Activated B cell treated with CpG ODN at 0.5 μM for 24 hours (primary cell): ENCODE results near the gene USF3. TPM values are rescaled to one million over a fixed set of nuclear protein-coding genes. Genes with fewer than 3 reads are reported as not detected.
A peak's percentile ranks its signal among the peaks of the same experiment; 100 is the strongest.

Experiments
- ATAC-seq: fragments of 200-7000 bp; cut with Tn5 transposase; one replicate; pipeline ENCODE4 v1.10.0; 2021; ENCODE audit warnings: low read depth, mild to moderate bottlenecking, moderate library complexity
- CTCF ChIA-PET: fragments of 350-600 bp; sonication (Branson Sonifier 250); formaldehyde crosslinking; loops from one replicate; lab custom pipeline; 2021; ENCODE audit warnings: antibody characterized with exemption; lab: Charles Lee
- POLR2A ChIA-PET: fragments of 350-600 bp; sonication (Branson Sonifier 250); formaldehyde crosslinking; loops from one replicate; lab custom pipeline; 2021; ENCODE audit warnings: antibody characterized with exemption; lab: Charles Lee
- DNase-seq: peaks from one replicate; pipeline ENCODE4 v3.0.0; 2022
- H3K27ac Mint-ChIP-seq: one replicate; pipeline ENCODE4 v1.8.0; 2020; ENCODE audit warnings: mixed read lengths
- H3K27me3 Mint-ChIP-seq: one replicate; pipeline ENCODE4 v1.8.0; 2021; ENCODE audit warnings: mixed read lengths
- H3K36me3 Mint-ChIP-seq: one replicate; pipeline ENCODE4 v1.8.0; 2021; ENCODE audit warnings: low read depth, mixed read lengths
- H3K4me1 Mint-ChIP-seq: one replicate; pipeline ENCODE4 v1.8.0; 2021; ENCODE audit warnings: mixed read lengths
- H3K4me3 Mint-ChIP-seq: one replicate; pipeline ENCODE4 v1.8.0; 2020; ENCODE audit warnings: mild to moderate bottlenecking, mixed read lengths
- H3K9me3 Mint-ChIP-seq: one replicate; pipeline ENCODE4 v1.8.0; 2020; ENCODE audit warnings: mixed read lengths
- intact Hi-C: fragments of 100-400 bp; cut with micrococcal nuclease; formaldehyde crosslinking; loops from one replicate; pipeline ENCODE4 v1.15.1; 2024
- total RNA-seq: library from RNA; stranded (reverse); gene quantifications from 2 replicates; pipeline ENCODE4 v1.2.3, GENCODE V29; 2022
- TF ChIP-seq, protein P1 (sequence below): fragments of 200-600 bp; IDR thresholded peaks from one replicate; pipeline ENCODE4 v1.8.0; 2022; ENCODE audit warnings: antibody characterized with exemption, mild to moderate bottlenecking

Gene USF3
- total RNA-seq, 1 donor from 2014 or later = 25.3 TPM

DNA sequence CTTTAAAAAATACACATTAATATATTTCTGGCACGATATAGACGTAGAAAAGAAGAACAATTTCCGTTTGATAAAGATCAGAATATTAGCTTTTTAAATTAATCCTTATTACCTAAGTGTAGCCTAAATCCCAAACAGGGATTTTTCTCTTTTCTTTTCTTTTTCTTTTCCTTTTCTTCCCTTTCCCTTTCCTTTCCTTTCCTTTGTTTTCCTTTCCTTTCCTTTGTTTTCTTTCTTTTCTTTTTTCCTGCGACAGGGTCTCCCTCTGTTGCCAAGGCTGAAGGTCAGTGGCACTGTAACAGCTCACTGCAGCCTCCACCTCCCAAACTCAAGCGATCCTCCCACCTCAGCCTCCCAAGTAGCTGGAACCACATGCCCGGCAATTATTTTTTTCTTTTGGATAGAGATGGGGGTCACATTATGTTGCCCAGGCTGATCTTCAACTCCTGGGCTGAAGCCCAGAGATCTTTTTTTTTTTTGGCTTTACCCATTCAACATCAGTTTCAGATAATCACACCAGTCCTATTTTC, 1.8 kb upstream of the USF3 start:
- Mint-ChIP-seq H3K27ac (peak overlapping the region; percentile 71), H3K36me3 (peaks cover 7% of the 10 kb centered on the region), H3K9me3 (no peaks in the 10 kb centered on the region), H3K27me3 (no peaks in the 10 kb centered on the region), H3K4me1 (peaks cover 24% of the 10 kb centered on the region), H3K4me3 (no peak overlapping the region)
- DNase-seq (no peak), ATAC-seq (no peak)
- POLR2A ChIA-PET = interaction anchor here (1.2 to 5.4 kb wide), 3 partner anchors 38 to 184 kb away, joined by 3 to 57 read pairs (median 47); partner anchors contain the start of genes ATP6V1A, NAA50 and SPICE1
- TF ChIP-seq, protein P1, sequence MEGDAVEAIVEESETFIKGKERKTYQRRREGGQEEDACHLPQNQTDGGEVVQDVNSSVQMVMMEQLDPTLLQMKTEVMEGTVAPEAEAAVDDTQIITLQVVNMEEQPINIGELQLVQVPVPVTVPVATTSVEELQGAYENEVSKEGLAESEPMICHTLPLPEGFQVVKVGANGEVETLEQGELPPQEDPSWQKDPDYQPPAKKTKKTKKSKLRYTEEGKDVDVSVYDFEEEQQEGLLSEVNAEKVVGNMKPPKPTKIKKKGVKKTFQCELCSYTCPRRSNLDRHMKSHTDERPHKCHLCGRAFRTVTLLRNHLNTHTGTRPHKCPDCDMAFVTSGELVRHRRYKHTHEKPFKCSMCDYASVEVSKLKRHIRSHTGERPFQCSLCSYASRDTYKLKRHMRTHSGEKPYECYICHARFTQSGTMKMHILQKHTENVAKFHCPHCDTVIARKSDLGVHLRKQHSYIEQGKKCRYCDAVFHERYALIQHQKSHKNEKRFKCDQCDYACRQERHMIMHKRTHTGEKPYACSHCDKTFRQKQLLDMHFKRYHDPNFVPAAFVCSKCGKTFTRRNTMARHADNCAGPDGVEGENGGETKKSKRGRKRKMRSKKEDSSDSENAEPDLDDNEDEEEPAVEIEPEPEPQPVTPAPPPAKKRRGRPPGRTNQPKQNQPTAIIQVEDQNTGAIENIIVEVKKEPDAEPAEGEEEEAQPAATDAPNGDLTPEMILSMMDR = no peak
- intact Hi-C loops = loop anchor here (10.0 kb wide), 1 partner anchor 1233 kb away; no protein-coding TSS in a partner anchor
- CTCF ChIA-PET = no interaction called here

DNA sequence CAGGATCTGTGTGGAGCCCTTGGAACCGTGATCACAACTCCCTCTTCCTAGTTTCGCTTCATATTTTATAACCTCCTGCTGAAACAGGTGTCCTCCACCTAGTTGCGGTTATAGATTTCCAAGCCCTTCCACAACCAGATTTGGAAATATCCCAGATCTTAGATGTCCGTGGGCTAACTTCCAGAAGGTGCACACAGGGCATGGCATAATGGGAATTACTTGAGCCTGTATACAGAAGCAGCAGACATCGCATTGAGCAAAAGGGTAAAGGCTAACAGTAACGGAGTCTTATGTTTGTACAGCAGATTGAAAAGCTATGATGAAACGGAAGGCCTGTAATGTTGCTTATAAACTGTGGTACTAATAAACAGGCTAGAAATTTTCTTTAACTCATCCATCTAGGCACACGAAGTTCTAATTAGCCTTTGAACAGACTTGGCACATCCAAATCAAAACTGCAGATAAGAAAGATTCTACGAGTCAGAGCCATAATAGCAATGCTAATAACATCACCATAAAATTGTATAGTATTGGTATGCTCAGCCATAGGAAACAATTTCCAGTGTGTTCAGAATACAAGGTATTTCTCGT, 1.2 kb upstream of the USF3 start:
- ChIA-PET CTCF (no interaction called here), POLR2A (interaction anchor here (1.2 to 5.4 kb wide), 4 partner anchors 37 to 183 kb away, joined by 3 to 57 read pairs (median 25); partner anchors contain the start of genes ATP6V1A, GRAMD1C, NAA50 and SPICE1)
- H3K27me3 Mint-ChIP-seq = no peaks in the 10 kb centered on the region
- DNase-seq (no peak), ATAC-seq (no peak)
- H3K9me3 Mint-ChIP-seq = no peaks in the 10 kb centered on the region
- TF ChIP-seq, protein P1 = no peak
- peaks cover 28% of the 10 kb centered on the region for H3K4me1 Mint-ChIP-seq
- no peak overlapping the region for H3K4me3 Mint-ChIP-seq
- no peak overlapping the region for H3K27ac Mint-ChIP-seq
- peaks cover 10% of the 10 kb centered on the region for H3K36me3 Mint-ChIP-seq
- intact Hi-C loops = loop anchor here (2.0 to 10.0 kb wide), 2 partner anchors 39 to 1233 kb away; no protein-coding TSS in a partner anchor

DNA sequence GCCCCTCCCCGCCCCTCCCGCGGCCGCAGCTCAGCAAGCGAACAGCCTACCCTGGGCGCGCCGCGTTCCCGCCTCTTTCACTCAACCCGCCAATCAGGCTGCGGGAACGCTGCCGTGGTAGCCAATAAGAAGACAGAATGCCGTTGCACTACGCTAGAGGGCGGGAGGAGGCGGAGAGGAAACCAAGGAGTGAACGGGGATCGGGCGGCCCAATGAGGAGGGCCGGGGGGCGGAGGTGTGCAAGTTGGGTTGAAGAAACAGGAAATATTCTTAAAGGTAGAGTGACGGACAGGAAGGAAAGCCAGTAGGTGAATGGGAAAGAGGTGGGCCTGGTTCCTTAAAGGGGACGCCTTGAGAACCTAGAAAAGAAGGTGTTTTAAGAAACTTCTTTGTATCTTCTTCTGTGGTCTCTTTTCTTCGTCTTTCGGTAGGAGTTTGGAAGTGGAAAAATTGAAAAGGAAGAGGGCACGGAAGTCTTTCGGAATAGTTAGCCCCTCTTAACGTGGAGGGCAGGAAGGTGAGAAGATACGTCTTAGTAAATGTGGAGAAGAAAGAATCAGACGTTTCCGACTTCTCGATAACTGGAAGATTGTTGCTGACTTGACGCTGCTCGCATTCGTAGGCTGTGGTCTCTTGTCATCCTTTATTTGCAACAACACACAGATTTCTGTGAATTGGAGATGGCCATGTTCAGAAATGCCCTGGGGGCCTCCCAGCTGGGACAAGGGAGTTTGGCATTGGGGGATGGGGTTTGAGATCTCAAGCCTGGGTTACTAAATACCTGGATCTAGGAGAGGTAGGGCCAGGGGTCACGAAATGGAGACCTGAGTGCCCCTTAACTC, 437 bp upstream of the USF3 start:
- DNase-seq (peak; percentile 95), ATAC-seq (peak; percentile 89)
- Mint-ChIP-seq H3K9me3 (no peaks in the 10 kb centered on the region), H3K4me1 (peaks cover 29% of the 10 kb centered on the region), H3K27me3 (no peaks in the 10 kb centered on the region), H3K27ac (no peak overlapping the region), H3K4me3 (no peak overlapping the region), H3K36me3 (peaks cover 10% of the 10 kb centered on the region)
- TF ChIP-seq, protein P1 = no peak
- POLR2A ChIA-PET = interaction anchor here (0.5 to 5.4 kb wide), 32 partner anchors 9 to 1213 kb away, joined by 3 to 57 read pairs (median 4); partner anchors contain the start of genes ATP6V1A, CCDC191, GRAMD1C and NAA50
- intact Hi-C loops = loop anchor here (1.0 to 10.0 kb wide), 11 partner anchors 38 to 1450 kb away; partner anchors contain the start of genes CCDC191, NAA50, QTRT2 and SLC35A5
- CTCF ChIA-PET = interaction anchor here (0.8 to 1.6 kb wide), 3 partner anchors 69 to 203 kb away, joined by 3 to 4 read pairs (median 3); no protein-coding TSS in a partner anchor

DNA sequence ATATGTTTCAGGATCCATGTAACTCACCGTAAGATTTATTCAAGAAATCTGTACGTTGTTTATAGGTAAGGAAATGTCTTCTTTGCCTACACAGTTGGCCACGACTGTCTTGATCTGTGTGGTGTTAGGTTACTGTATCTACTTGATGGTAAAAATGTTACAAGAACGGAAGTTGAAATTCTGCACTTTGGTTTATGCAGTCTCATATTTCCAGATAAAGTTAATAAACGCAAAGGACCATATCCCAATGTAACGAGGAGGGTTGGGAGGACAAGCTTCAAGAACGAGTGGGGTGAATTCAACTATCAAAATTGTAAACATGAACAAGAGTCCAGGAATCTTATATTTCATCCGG, 1.0 kb downstream of the USF3 start:
- no peaks in the 10 kb centered on the region for H3K27me3 Mint-ChIP-seq
- POLR2A ChIA-PET = interaction anchor here (0.7 to 5.4 kb wide), 18 partner anchors 8 to 760 kb away, joined by 3 to 57 read pairs (median 6); partner anchors contain the start of genes ATP6V1A, CCDC191, NAA50 and QTRT2
- DNase-seq = no peak

More for the DNA sequence above, 1.0 kb downstream of the USF3 start:
- Mint-ChIP-seq H3K36me3 (peaks cover 10% of the 10 kb centered on the region), H3K9me3 (no peaks in the 10 kb centered on the region), H3K4me3 (peak overlapping the region; percentile 99), H3K4me1 (peaks cover 29% of the 10 kb centered on the region), H3K27ac (peak overlapping the region; percentile 99)
- intact Hi-C loops = loop anchor here (10.0 kb wide), 1 partner anchor 1231 kb away; no protein-coding TSS in a partner anchor
- CTCF ChIA-PET = interaction anchor here (1.2 to 1.6 kb wide), 2 partner anchors 70 to 202 kb away, joined by 3 to 4 read pairs; no protein-coding TSS in a partner anchor
- TF ChIP-seq, protein P1 = no peak
- ATAC-seq = no peak
